HG03342 (cell line): ENCODE measurements around the gene CXCL14.

Experiments used
- ATAC-seq: cut with Tn5 transposase; IDR thresholded peaks from one replicate; pipeline ENCODE4 v1.9.1; 2021; ENCODE audit warnings: mild to moderate bottlenecking, moderate library complexity; ENCODE audit not compliant: unreplicated experiment

The CXCL14 gene

DNA sequence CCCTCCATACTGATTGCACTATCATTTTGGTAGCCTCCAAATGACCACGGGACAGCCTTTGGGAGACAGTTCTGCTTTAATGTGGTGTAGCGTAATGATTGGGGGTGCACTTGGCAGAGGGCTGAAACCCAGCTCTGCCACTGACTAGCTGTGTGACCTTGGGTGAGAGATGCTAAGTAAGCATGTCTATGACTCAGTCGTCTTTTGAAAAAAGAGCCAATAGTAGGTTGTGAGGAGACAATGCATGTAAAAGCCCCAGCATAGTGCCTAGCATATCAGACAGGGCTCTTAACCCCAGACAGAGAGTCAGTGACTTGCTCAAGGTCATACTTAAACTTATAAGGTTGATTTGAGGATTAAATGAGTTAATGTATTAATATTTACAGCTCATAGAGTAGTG, 18.0 kb upstream of the CXCL14 start:
- no peak for ATAC-seq

DNA sequence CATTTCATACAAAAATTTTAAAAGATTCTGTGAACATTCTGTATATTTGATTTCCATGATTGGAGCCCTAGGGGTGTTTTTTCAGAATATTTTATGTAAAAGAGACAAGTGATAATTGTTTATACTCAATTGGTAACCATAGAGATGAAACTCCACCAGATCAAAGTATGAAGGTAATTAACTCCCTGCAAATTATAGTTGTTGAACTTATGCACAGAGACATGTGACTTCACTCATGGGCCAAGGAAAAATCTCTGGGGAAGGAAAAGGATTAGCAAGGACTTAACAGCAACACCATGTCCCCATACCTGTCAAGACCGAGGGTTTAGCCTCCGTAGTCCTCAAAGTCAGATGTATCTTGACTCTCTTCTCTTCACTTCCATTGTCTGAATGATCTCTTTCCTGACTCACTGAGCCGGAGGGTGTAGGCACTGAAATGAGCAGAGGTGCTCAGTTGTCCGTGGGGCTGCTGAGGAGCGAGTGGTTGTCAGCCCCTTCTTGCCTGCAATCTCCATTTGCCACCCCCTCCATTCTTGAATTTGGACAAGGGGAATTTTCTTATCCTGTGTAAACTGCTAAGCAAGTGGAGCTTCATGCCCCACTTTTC, 17.5 kb upstream of the CXCL14 start:
- ATAC-seq = no peak

DNA sequence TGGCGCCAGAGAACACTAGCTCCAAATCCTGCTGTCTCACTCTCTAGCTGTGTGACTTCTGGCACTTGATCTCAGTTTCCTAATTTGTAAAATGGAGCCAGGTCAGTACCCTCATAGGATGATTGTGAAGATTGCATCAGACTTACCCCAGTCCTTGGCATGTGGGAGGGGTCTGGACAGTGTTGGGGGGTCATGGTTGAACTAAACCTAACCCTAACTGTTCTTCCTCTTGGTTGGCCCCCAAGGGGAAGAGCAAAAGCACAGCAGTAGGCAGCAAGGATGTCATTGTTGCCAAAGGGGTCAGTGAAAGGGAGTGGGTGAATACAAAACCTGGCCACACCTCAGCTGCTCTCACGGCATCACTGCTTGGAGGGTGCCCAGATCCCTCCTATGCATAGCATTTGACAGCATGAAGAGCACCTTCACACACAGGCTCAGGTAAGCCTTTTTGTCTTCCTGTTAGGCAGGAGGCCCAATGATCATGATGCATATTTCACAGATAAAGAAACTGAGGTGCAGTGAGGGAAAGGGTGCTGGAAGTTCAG, 15.7 kb upstream of the CXCL14 start:
- ATAC-seq = no peak

DNA sequence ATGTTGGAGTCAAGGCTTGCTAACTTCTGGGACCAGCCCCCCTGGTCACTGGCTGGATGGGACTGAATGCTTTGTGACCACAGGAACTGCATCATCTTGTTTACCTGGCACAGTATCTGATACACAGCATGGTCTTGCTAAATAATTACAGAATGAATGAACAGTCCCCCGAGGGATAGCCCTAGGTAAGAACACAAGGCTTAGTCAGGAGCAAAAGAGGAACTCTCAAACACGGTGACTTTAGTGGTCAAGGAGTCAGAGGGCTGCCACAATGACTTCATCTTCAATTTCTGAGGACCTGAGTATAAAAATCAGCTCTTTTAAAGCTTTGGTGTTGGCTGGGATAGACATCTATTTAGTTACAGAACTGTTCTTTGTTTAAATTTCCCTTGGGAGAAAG, 15.1 kb upstream of the CXCL14 start:
- ATAC-seq = no peak

DNA sequence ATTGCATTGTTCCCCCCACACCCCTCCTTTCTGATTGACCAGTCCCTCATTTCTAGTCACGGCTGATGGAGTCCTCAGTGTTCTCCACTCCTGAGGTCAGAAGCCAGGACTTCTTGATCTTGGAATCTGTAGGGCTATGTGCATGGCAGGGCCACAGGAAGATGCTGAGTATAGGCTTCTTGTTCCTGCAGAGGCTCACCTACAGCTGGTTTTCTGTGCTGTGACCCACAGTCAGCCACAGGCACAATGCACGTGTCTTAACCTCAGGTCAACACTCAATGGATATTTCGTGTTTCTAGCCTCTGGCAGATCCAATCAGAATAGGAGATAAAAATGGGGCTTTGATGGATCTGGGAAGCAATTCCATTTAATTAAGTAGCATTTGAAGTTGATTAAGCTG, 14.3 kb upstream of the CXCL14 start:
- no peak for ATAC-seq

- no peak for ATAC-seq
Observed at GRCh38 chr5:135592312-135593045, 13.7 kb upstream of the CXCL14 start.

DNA sequence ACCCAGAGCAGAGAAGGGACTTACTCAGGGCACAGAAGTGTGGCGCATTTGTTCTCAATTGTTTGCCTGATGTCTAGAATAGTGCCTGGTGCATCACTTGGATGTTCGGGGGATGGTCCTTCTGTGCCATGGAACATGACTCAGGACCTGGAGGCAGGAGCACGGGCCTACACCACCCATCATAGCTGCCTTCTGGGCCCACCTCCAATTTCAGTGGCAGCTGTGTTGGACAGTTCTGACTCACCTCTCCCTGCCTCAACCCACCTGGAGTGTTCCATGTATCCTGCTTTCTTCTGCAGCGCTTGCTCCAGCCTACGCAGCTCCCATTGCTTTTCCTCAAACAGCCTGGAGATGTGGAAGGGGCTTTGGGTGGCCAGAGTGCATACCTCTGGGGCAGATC, 12.5 kb upstream of the CXCL14 start:
- no peak for ATAC-seq

DNA sequence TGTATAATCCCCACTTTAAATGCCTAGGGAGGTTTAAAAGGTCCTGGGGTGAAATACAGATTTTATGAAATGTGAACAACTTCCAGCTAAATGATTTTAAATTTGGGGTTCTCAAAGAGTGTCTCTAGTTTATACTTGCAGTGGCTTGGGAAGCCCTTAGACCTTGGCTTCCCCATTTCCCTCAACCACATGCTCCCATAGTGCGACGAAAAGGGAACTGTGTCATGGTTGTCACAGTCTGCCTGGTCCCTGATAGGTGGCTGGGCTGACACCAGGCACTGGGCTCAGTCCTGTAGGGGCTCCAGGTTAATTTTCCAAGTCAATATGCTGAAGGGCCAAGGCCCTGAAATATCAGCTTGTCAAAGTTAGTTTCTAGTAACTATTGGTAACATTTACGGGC, 10.4 kb upstream of the CXCL14 start:
- ATAC-seq = no peak

GRCh38 chr5:135587721-135588663, 9.2 kb upstream of the CXCL14 start:
- no peak for ATAC-seq

DNA sequence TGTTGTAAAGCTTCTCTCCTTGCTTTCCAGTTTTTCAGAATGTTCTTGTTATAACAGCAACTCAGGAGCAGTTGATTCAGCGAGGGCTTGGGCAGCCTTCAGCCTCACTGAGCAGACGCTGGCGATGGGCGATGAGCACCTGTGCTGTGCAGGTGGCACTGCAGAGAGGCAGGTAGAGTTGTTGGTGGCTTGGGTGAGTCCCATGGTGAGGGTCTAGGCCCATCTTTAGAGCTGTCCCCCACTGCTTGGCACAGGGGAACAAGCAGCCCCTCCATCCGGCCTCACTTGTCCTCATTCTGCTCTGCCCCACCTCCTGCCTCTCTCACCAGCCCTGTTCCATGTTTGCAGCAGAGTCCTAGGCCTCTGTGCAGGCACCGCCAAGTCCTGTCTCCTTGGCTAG, 6.1 kb upstream of the CXCL14 start:
- no peak for ATAC-seq

DNA sequence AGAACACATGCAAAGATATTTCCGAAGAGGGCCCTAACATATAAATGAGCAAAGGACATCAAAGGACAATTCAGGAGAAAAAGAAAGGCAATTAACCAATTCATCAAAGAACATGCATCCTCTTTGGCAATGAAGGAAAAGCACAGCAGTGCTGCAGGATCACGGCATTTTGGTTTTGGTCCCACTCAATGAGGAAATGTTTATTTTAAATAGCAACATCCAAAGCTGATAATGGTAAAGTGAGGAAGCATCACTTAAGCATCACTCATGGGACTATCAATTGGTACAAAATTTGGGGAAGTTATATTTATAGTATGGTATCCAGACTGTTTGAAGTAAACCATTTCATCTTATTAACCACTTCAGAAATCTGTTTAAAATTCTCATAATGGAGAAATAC, 5.5 kb upstream of the CXCL14 start:
- no peak for ATAC-seq

DNA sequence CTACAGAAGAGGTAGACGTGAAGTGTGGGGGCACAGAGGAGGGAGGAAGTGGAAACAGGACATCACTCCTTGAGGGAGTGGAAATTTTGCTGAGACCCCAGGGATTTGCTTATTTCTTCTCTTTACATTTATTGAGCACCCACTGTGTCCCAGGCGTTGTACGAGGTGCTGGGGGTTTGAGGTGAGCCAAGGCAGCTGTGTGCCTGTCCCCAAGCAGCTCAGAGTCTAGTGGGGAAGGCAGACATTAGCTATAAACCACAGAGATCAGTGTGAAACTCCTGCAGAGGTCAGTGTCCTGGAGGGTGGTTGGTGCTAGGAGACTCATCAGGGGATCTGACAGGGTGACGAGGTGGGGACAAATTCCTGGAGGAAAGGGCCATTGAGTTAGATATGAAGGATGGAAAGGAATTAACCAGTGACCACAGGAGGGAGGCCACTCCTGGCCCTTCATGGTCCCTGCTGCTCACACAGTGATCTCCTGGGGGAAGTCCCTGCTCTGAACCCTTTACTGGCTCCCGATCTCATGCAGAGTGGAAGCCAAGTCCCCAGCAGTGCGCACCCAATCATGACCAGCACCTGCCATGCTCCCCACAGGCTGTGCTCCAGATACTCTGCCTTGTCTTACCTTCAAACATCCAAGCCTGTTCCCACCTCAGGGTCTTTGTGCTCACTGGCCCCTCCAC, 3.4 kb upstream of the CXCL14 start:
- no peak for ATAC-seq

GRCh38 chr5:135578305-135578684, 496 bp downstream of the CXCL14 start:
- no peak for ATAC-seq

GRCh38 chr5:135577421-135577820, 1.4 kb downstream of the CXCL14 start:
- no peak for ATAC-seq

GRCh38 chr5:135576075-135576599, 2.7 kb downstream of the CXCL14 start:
- ATAC-seq = no peak

DNA sequence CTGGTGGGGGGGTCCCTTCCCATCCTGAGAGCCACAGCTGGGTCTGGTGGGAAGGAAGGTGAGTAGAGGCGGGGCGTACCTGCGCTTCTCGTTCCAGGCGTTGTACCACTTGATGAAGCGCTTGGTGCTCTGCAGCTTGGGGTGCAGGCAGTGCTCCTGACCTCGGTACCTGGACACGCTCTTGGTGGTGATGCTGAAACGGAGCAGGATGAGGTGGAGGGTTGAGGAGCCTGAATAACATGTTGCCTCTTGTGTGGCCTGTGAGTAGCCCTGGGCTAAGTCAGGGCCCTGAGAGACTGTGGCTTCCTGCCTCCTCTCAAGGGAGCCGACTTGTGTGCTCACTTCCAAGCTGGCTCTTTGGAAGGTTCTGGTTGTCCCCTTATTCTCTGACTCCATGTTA, 4.3 kb downstream of the CXCL14 start:
- ATAC-seq = no peak

DNA sequence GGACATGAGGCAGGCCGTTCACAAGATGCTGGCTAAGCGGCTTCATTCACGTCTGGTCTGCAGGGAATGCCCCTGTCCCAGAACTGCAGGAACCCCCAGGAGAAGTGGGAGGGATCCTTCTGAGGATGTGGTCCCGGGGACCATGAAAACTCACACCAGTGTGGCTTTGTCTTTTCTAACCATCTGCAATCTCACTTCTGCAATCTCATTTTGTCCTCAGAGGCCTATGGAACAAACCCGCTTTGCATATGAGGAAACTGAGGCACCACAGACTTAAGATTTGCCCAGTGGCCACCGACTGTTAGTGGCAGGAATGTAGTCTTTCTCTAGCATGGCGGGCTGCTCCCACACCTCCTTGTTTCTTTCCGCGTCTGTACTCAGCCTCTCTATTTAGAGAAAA, 6.9 kb downstream of the CXCL14 start:
- no peak for ATAC-seq

DNA sequence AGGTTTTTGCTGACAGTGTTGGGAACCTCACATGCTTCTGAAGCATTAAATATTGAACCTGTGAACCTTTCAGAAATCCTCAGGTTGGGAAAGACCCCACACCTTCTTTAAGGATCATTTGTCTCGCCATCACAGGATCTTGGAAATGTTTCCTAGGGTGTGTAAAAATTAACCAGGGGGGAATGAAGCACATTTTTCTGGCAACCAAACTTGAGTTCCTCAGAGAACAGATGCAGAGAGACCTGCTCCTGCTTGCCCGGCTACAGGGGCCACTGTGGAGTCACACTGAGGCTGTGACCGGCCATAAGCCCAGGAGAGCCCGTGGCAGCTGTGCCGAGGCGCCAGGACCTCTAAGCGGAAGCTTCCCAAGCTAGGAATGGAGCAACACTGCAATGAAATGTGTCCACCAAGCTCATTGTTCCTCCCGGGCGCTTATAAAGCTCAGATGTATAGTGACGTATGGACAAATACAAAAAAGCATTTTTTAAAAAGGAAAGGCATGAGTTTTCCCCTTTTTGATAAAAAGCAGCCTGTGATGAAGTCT, 7.7 kb downstream of the CXCL14 start:
- ATAC-seq = no peak

- no peak for ATAC-seq
Observed at GRCh38 chr5:135570453-135570764, 8.4 kb downstream of the CXCL14 start.

GRCh38 chr5:135569755-135570452, 8.9 kb downstream of the CXCL14 start:
- ATAC-seq = no peak
